GM12892 (cell line): ENCODE data around the gene ANHX.
"Not testable (repeated sequence)": the region's sequence is repeated elsewhere in the genome, so short reads cannot be mapped to it uniquely, and the experiment has no call there.

Experiments used
- POLR2A ChIP-seq: IDR thresholded peaks from 2 replicates; pipeline ENCODE4 v1.6.1; 2011; ENCODE audit warnings: low read depth, low read length, control low read depth
- POLR2AphosphoS5 ChIP-seq: IDR thresholded peaks from 2 replicates; pipeline ENCODE4 v1.6.1; 2011; ENCODE audit warnings: low read depth, low read length, control low read depth
- TAF1 ChIP-seq: IDR thresholded peaks from 2 replicates; pipeline ENCODE4 v1.6.1; 2011; ENCODE audit warnings: low read depth, mild to moderate bottlenecking, control low read depth, low read length, borderline replicate concordance

GRCh38 chr12:133264668-133265067 is 29.0 kb upstream of the ANHX start:
- not testable (repeated sequence) for TF ChIP-seq POLR2A, TAF1, POLR2AphosphoS5
